T-cell (primary cell): Measurements from ENCODE around the gene OPN5. TPM values are rescaled to one million over a fixed set of nuclear protein-coding genes. Genes with fewer than 3 reads are reported as not detected.
"Not testable (repeated sequence)": the region's sequence is repeated elsewhere in the genome, so short reads cannot be mapped to it uniquely, and the experiment has no call there.

Experiments used
- ATAC-seq, 4 experiments: fragments of 200-7000 bp in 3 of 4; fragments of 150-1000 bp in 1 of 4; cut with Tn5 transposase; replicated peaks in 1 of 4; 1 replicate in 3 of 4; 2 replicates in 1 of 4; pipeline ENCODE4 v1.10.0; 2021; ENCODE audit warnings: moderate library complexity in 3 of 4, mild to moderate bottlenecking in 2 of 4, moderate number of reproducible peaks in 1 of 4
- CTCF ChIA-PET, 2 donors: fragments of 300-600 bp; sonication (Branson Sonifier 250); formaldehyde crosslinking; loops; one replicate each; lab custom pipeline; 2022; ENCODE audit warnings: antibody characterized with exemption in 2 of 2; lab: Charles Lee
- POLR2A ChIA-PET, 2 donors: fragments of 300-600 bp; sonication (Branson Sonifier 250); formaldehyde crosslinking; loops; one replicate each; lab custom pipeline; 2022; ENCODE audit warnings: antibody characterized with exemption in 2 of 2; lab: Charles Lee
- DNase-seq, 35 experiments: peaks; one replicate each; pipeline versions ENCODE4 v3.0.0 to v3.0.0-alpha.2; 2013 to 2023
- H3K27ac ChIP-seq: one replicate; pipeline ENCODE4 v1.5.1; 2013; ENCODE audit warnings: low read length
- H3K27me3 ChIP-seq, 2 experiments: replicated peaks in 1 of 2; 1 replicate in 1 of 2; 2 replicates in 1 of 2; pipeline versions ENCODE4 v1.6.1 to v1.7.0; 2013; ENCODE audit warnings: low read length in 1 of 2, mixed read lengths in 1 of 2; ENCODE audit not compliant: control insufficient read depth in 2 of 2, insufficient read depth in 2 of 2; ENCODE audit errors: extremely low read depth in 1 of 2
- H3K36me3 ChIP-seq, 2 donors: 1 replicate in 1 of 2; 2 replicates in 1 of 2; pipeline versions ENCODE4 v1.6.1 to v1.7.0; 2013; ENCODE audit warnings: low read length in 1 of 2; ENCODE audit not compliant: control insufficient read depth in 2 of 2, insufficient read depth in 1 of 2; ENCODE audit errors: extremely low read depth in 1 of 2
- H3K4me1 ChIP-seq, 2 experiments: 1 replicate in 1 of 2; 2 replicates in 1 of 2; pipeline versions ENCODE4 v1.6.1 to v1.7.0; 2013; ENCODE audit warnings: low read length in 2 of 2, mixed read lengths in 1 of 2; ENCODE audit not compliant: insufficient read depth in 2 of 2, control insufficient read depth in 1 of 2; ENCODE audit errors: extremely low read depth in 1 of 2
- H3K4me3 ChIP-seq, 2 donors: 1 replicate in 1 of 2; 2 replicates in 1 of 2; pipeline versions ENCODE4 v1.5.1 to v1.7.0; 2013; ENCODE audit warnings: mild to moderate bottlenecking in 2 of 2, low read length in 1 of 2, moderate library complexity in 1 of 2; ENCODE audit not compliant: control insufficient read depth in 1 of 2; ENCODE audit errors: extremely low read depth in 1 of 2
- H3K9me3 ChIP-seq: 2 replicates; pipeline ENCODE4 v1.7.0; 2013
- H3K27ac Mint-ChIP-seq, 2 donors: one replicate each; pipeline ENCODE4 v1.8.0; 2020 to 2021; ENCODE audit warnings: mild to moderate bottlenecking in 2 of 2, mixed read lengths in 2 of 2
- H3K27me3 Mint-ChIP-seq, 2 donors: one replicate each; pipeline ENCODE4 v1.8.0; 2021 to 2022; ENCODE audit warnings: mixed read lengths in 2 of 2
- H3K36me3 Mint-ChIP-seq: one replicate; pipeline ENCODE4 v1.8.0; 2021; ENCODE audit warnings: mixed read lengths
- H3K4me1 Mint-ChIP-seq, 3 donors: one replicate each; pipeline ENCODE4 v1.8.0; 2020 to 2022; ENCODE audit warnings: mixed read lengths in 3 of 3, mild to moderate bottlenecking in 1 of 3
- H3K4me3 Mint-ChIP-seq, 3 donors: one replicate each; pipeline ENCODE4 v1.8.0; 2020 to 2022; ENCODE audit warnings: mild to moderate bottlenecking in 3 of 3, mixed read lengths in 3 of 3, moderate library complexity in 3 of 3
- H3K9me3 Mint-ChIP-seq, 3 donors: one replicate each; pipeline ENCODE4 v1.8.0; 2020 to 2022; ENCODE audit warnings: mixed read lengths in 3 of 3
- WGBS: methylation state at CpG from one replicate; pipeline ENCODE4 v1.1.5; 2013; ENCODE audit warnings: missing lambda C conversion rate; ENCODE audit not compliant: insufficient coverage; 5-methylcytosine and 5-hydroxymethylcytosine counted together
- total RNA-seq, 35 experiments: library from RNA in 6 of 35; stranded (reverse) in 6 of 35; fragments of 120-200 nt in 1 of 35; gene quantifications; one replicate each; pipeline versions ENCODE4 v1.2.1 to v1.2.4 and lab custom pipeline; 2013 to 2026

OPN5 gene
- total RNA-seq, 5 donors from 2014 or later (not counting 1 experiment from before 2014, with no cell fraction given), result not detected

GRCh38 chr6:47741807-47742206 is 40.0 kb upstream of the OPN5 start:
- H3K4me3 ChIP-seq, result no peak overlapping the region
- H3K9me3 ChIP-seq, result no peaks in the 10 kb centered on the region
- no peaks in the 10 kb centered on the region for H3K27me3 Mint-ChIP-seq
- DNase-seq (no peak), ATAC-seq (no peak)
- H3K4me1 ChIP-seq, result no peaks in the 10 kb centered on the region
- no peak overlapping the region for H3K4me3 Mint-ChIP-seq
- ChIA-PET CTCF (no interaction called here), POLR2A (no interaction called here)
- H3K27ac Mint-ChIP-seq, result no peak overlapping the region
- no peaks in the 10 kb centered on the region for H3K36me3 ChIP-seq
- no peak overlapping the region for H3K27ac ChIP-seq
- no peaks in the 10 kb centered on the region for H3K36me3 Mint-ChIP-seq
- H3K9me3 Mint-ChIP-seq, result no peaks in the 10 kb centered on the region
- no CpG with 5 or more reads among the region's 2 CpGs for WGBS
- H3K4me1 Mint-ChIP-seq, result no peaks in the 10 kb centered on the region
- peaks cover 0 to 2% of the 10 kb centered on the region in 2 experiments for H3K27me3 ChIP-seq

GRCh38 chr6:47743744-47744143 is 38.1 kb upstream of the OPN5 start:
- H3K36me3 ChIP-seq, result no peaks in the 10 kb centered on the region
- no peak overlapping the region for H3K27ac ChIP-seq
- ATAC-seq (no peak), DNase-seq (no peak)
- no peaks in the 10 kb centered on the region for H3K27me3 ChIP-seq
- H3K27ac Mint-ChIP-seq, result no peak overlapping the region
- no peaks in the 10 kb centered on the region for H3K4me1 Mint-ChIP-seq
- H3K4me1 ChIP-seq, result no peaks in the 10 kb centered on the region
- H3K4me3 ChIP-seq, result no peak overlapping the region
- POLR2A ChIA-PET, result no interaction called here
- no peaks in the 10 kb centered on the region for H3K27me3 Mint-ChIP-seq
- no peaks in the 10 kb centered on the region for H3K36me3 Mint-ChIP-seq
- H3K9me3 Mint-ChIP-seq, result no peaks in the 10 kb centered on the region
- CTCF ChIA-PET, result no interaction called here
- no peak overlapping the region for H3K4me3 Mint-ChIP-seq
- no peaks in the 10 kb centered on the region for H3K9me3 ChIP-seq

GRCh38 chr6:47745269-47745668 is 36.6 kb upstream of the OPN5 start:
- H3K9me3 ChIP-seq, H3K27ac ChIP-seq, H3K27me3 Mint-ChIP-seq, ATAC-seq, H3K27ac Mint-ChIP-seq, H3K4me3 Mint-ChIP-seq, H3K36me3 Mint-ChIP-seq, H3K9me3 Mint-ChIP-seq, POLR2A ChIA-PET, H3K27me3 ChIP-seq, H3K4me3 ChIP-seq, DNase-seq, H3K36me3 ChIP-seq, H3K4me1 ChIP-seq, H3K4me1 Mint-ChIP-seq: not testable (repeated sequence)
- WGBS, result no CpG with 5 or more reads among the region's 3 CpGs
- CTCF ChIA-PET, result interaction anchor here in 1 of 2 donors (0.6 kb wide), 1 partner anchor 334 kb away, joined by 3 read pairs; no protein-coding TSS in a partner anchor

DNA sequence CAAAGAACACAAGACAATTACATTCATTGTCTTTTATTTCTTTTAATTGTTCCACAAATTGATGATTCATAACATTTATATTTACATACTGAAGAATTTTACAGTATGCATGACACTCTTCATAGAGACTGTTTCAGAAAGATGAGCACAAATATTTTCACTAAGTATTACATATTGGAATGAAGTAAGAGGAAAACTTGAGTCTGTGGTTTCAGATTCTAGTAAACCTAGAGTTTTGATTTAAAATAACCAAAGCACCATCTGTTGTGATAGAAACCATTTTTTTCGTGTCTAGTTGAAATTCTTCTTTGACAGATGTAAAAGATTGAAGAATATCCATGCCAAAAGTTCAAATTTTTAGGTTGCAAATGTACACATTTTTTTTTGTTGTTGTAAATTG is 32.1 kb upstream of the OPN5 start:
- H3K9me3 Mint-ChIP-seq, result no peaks in the 10 kb centered on the region
- ATAC-seq, result no peak
- Histone ChIP-seq H3K4me3 (no peak overlapping the region), H3K4me1 (peaks cover 0 to 3% of the 10 kb centered on the region in 2 experiments), H3K27ac (no peak overlapping the region), H3K36me3 (no peaks in the 10 kb centered on the region), H3K27me3 (peaks cover 0 to 4% of the 10 kb centered on the region in 2 experiments), H3K9me3 (no peaks in the 10 kb centered on the region)
- no peak for DNase-seq
- H3K36me3 Mint-ChIP-seq, result no peaks in the 10 kb centered on the region
- no peaks in the 10 kb centered on the region for H3K4me1 Mint-ChIP-seq
- H3K4me3 Mint-ChIP-seq, result no peak overlapping the region
- POLR2A ChIA-PET, result no interaction called here
- H3K27ac Mint-ChIP-seq, result no peak overlapping the region
- peaks cover 6 to 9% of the 10 kb centered on the region in 2 donors for H3K27me3 Mint-ChIP-seq
- no CpG with 5 or more reads among the region's 1 CpG for WGBS
- CTCF ChIA-PET, result interaction anchor here in 1 of 2 donors (2.1 kb wide), 1 partner anchor 31 kb away, joined by 6 read pairs; no protein-coding TSS in a partner anchor

GRCh38 chr6:47752801-47753200 is 29.0 kb upstream of the OPN5 start:
- Histone ChIP-seq H3K27ac (no peak overlapping the region), H3K4me3 (no peak overlapping the region), H3K27me3 (peaks cover 0 to 4% of the 10 kb centered on the region in 2 experiments), H3K9me3 (no peaks in the 10 kb centered on the region), H3K36me3 (no peaks in the 10 kb centered on the region), H3K4me1 (peaks cover 0 to 3% of the 10 kb centered on the region in 2 experiments)
- Mint-ChIP-seq H3K27ac (no peak overlapping the region), H3K27me3 (peaks cover 12% of the 10 kb centered on the region in 2 donors), H3K36me3 (no peaks in the 10 kb centered on the region), H3K4me3 (no peak overlapping the region), H3K9me3 (no peaks in the 10 kb centered on the region), H3K4me1 (no peaks in the 10 kb centered on the region)
- ChIA-PET CTCF (no interaction called here), POLR2A (no interaction called here)
- ATAC-seq (no peak), DNase-seq (no peak)
- WGBS, result 60% methylated on average over 1 of the region's 1 CpG

DNA sequence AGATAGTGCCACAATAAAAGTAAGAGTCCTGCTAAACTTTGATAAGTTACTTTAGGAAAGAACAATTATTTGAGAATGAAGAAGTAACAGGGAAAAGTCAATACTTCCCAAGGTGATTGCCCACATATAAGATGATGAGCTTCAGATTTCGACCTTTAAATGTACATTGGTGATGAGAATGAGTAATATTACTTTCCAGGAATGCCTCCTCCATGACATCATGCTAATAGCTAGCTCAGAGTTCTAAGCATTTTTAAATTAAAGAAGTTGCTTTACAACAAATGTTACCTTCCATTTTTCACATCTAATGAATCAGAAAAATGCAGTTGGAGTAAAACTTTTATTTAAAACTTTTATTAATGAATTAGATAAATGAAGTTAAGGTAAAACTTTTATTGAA is 22.5 kb upstream of the OPN5 start:
- Mint-ChIP-seq H3K27me3 (peaks cover 11 to 16% of the 10 kb centered on the region in 2 donors), H3K27ac (no peak overlapping the region), H3K9me3 (no peaks in the 10 kb centered on the region), H3K4me3 (no peak overlapping the region), H3K4me1 (no peaks in the 10 kb centered on the region), H3K36me3 (no peaks in the 10 kb centered on the region)
- CTCF ChIA-PET, result no interaction called here
- no peak for ATAC-seq
- Histone ChIP-seq H3K27me3 (no peaks in the 10 kb centered on the region), H3K4me1 (no peaks in the 10 kb centered on the region), H3K27ac (no peak overlapping the region), H3K36me3 (no peaks in the 10 kb centered on the region), H3K9me3 (no peaks in the 10 kb centered on the region), H3K4me3 (no peak overlapping the region)
- POLR2A ChIA-PET, result no interaction called here
- WGBS, result no CpG with 5 or more reads among the region's 1 CpG
- no peak for DNase-seq

- Mint-ChIP-seq H3K4me1 (no peaks in the 10 kb centered on the region), H3K36me3 (no peaks in the 10 kb centered on the region), H3K27ac (no peak overlapping the region), H3K27me3 (peaks cover 10 to 11% of the 10 kb centered on the region in 2 donors), H3K9me3 (peaks cover 3 to 6% (median 3%) of the 10 kb centered on the region in 3 donors), H3K4me3 (no peak overlapping the region)
- H3K27ac ChIP-seq, result no peak overlapping the region
- H3K27me3 ChIP-seq, result no peaks in the 10 kb centered on the region
- DNase-seq (no peak), ATAC-seq (no peak)
- H3K4me3 ChIP-seq, result no peak overlapping the region
- no peaks in the 10 kb centered on the region for H3K36me3 ChIP-seq
- ChIA-PET CTCF (no interaction called here), POLR2A (no interaction called here)
- WGBS, result 80% methylated on average over 1 of the region's 3 CpGs
- H3K4me1 ChIP-seq, result no peaks in the 10 kb centered on the region
- no peaks in the 10 kb centered on the region for H3K9me3 ChIP-seq
These were observed 19.3 kb upstream of the OPN5 start for GRCh38 chr6:47762502-47762901.
